Measurements from ENCODE around the gene NKAIN1.

DNA sequence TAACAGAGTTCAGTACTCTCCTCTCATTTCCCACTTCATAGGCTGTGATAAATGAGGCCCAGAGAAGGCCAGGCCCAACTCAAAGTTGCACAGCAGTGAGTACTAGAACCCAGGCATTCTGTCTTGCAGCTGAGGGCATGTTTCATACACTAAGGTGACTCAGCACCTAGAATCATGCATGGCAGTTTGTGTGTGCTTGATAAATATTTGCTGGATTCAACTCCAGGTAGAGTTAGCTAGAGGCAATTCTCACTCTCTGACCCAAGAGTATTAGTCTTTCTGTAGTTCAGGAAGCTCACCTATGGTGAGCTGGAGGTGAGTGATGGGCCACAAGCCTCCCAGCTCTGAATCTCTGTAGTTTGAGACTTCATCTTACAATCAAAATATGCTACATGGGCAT lies 10.7 kb downstream of the NKAIN1 start:
- TF ChIP-seq, protein P1, sequence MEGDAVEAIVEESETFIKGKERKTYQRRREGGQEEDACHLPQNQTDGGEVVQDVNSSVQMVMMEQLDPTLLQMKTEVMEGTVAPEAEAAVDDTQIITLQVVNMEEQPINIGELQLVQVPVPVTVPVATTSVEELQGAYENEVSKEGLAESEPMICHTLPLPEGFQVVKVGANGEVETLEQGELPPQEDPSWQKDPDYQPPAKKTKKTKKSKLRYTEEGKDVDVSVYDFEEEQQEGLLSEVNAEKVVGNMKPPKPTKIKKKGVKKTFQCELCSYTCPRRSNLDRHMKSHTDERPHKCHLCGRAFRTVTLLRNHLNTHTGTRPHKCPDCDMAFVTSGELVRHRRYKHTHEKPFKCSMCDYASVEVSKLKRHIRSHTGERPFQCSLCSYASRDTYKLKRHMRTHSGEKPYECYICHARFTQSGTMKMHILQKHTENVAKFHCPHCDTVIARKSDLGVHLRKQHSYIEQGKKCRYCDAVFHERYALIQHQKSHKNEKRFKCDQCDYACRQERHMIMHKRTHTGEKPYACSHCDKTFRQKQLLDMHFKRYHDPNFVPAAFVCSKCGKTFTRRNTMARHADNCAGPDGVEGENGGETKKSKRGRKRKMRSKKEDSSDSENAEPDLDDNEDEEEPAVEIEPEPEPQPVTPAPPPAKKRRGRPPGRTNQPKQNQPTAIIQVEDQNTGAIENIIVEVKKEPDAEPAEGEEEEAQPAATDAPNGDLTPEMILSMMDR (IDR thresholded peaks at IDR 0.05): no peak
- TF ChIP-seq POLR2A (IDR thresholded peaks at IDR 0.05) (no peak), POLR2AphosphoS5 (IDR thresholded peaks at IDR 0.05) (no peak)

Measured in prostate gland (tissue), 2 donors.